Body of pancreas (tissue), 4 donors: Measurements from ENCODE around the gene EGLN1.

ENCODE experiments used
- CTCF ChIP-seq, 7 experiments: fragments of 450-650 bp in 4 of 7; fragments of 200-600 bp in 3 of 7; sonication (generic) in 3 of 7; IDR thresholded peaks; one replicate each; pipeline ENCODE4 v1.5.1; 2016 to 2019; ENCODE audit warnings: antibody characterized with exemption in 7 of 7
- POLR2A ChIP-seq, 3 donors: fragments of 450-650 bp; IDR thresholded peaks; one replicate each; pipeline ENCODE4 v1.6.1; 2016; ENCODE audit warnings: antibody characterized with exemption in 3 of 3, mild to moderate bottlenecking in 2 of 3

GRCh38 chr1:231386466-231386865 lies 35.6 kb downstream of the EGLN1 start:
- no peak for TF ChIP-seq CTCF (IDR thresholded peaks at IDR 0.05)
- no peak for TF ChIP-seq POLR2A (IDR thresholded peaks at IDR 0.05)
